Measurements from ENCODE around the gene NCOR1. TPM values are rescaled to one million over a fixed set of nuclear protein-coding genes. Genes with fewer than 3 reads are reported as not detected.

NCOR1 gene
- total and polyA plus RNA-seq, 10 of the 15 experiments (the other 5 are each of a cell fraction or from before 2014, with no cell fraction given), result 34.5 to 135 (median 82.9) TPM

- Histone ChIP-seq H4K20me1 (ENCODE audit: control insufficient read depth, insufficient read depth) (no peaks in the 10 kb centered on the region), H3K79me2 (ENCODE audit: control insufficient read depth, insufficient read depth, low read length) (no peaks in the 10 kb centered on the region), H3K9ac (ENCODE audit: control insufficient read depth, insufficient read depth, low read length) (no peak overlapping the region), H3K27me3 (replicated peaks in 1 of 2; ENCODE audit: control insufficient read depth in 2 of 2, insufficient read depth in 2 of 2, low read length in 1 of 2) (no peaks in the 10 kb centered on the region), H3K36me3 (ENCODE audit: control insufficient read depth in 2 of 2, insufficient read depth in 2 of 2, low read length in 1 of 2) (no peaks in the 10 kb centered on the region; a peak in 1 of 4 replicates), H3K4me2 (ENCODE audit: control insufficient read depth, insufficient read depth) (no peak overlapping the region), H2AFZ (ENCODE audit: control insufficient read depth, low read depth, low read length) (no peak overlapping the region), H3K27ac (ENCODE audit: control insufficient read depth, insufficient read depth) (no peak overlapping the region), H3K4me3 (no peak overlapping the region), H3K4me1 (ENCODE audit: control insufficient read depth, insufficient read depth, low read length) (peaks cover 6% of the 10 kb centered on the region), H3K9me3 (replicated peaks; ENCODE audit: control insufficient read depth, insufficient read depth, low read length) (no peaks in the 10 kb centered on the region)
- FAIRE-seq, result no peak
- intact Hi-C loops (cut with micrococcal nuclease; ENCODE audit: unreplicated experiment), result no loop called here
- no peak for DNase-seq (ENCODE audit: low read depth, low spot score)
- SMC1A ChIA-PET (ENCODE audit: uncharacterized antibody, unreplicated experiment), result interaction anchor here (0.5 kb wide), 1 partner anchor 122 kb away, joined by 4 read pairs; no protein-coding TSS in a partner anchor
- ATAC-seq, result no peak
- WGBS (ENCODE audit: insufficient coverage, insufficient replicate concordance, low lambda C conversion rate, missing lambda C conversion rate), result 97% methylated on average over 7 of the region's 7 CpGs
- POLR2A ChIA-PET, result no interaction called here
- no TSS peak for BruUV-seq (replicated peaks)
- CTCF ChIA-PET, result no interaction called here
- in situ Hi-C loops (cut with MboI), result no loop called here
- no peak for TF ChIP-seq NFIC (IDR thresholded peaks at IDR 0.05; ENCODE audit: low read depth, low read length)
- no peak for TF ChIP-seq BCLAF1 (IDR thresholded peaks at IDR 0.05)
- TF ChIP-seq HDGF (IDR thresholded peaks at IDR 0.05), result no peak
- no peak for TF ChIP-seq MTA3 (IDR thresholded peaks at IDR 0.05; ENCODE audit: borderline replicate concordance, low read length)
- RAD21 ChIA-PET (ENCODE audit: unreplicated experiment), result no interaction called here
Observed at GRCh38 chr17:16247586-16247984, 32.3 kb upstream of the NCOR1 start.

Data from GM12878 (cell line).